Esophagus squamous epithelium (tissue), 5 donors: ENCODE measurements around the gene PGR. TPM values are rescaled to one million over a fixed set of nuclear protein-coding genes. Genes with fewer than 3 reads are reported as not detected.

Source experiments
- DNase-seq: peaks from one replicate; lab custom pipeline; 2025; lab: John Stamatoyannopoulos, UW
- H3K27ac ChIP-seq, 4 donors: fragments of 200-600 bp; sonication (generic); one replicate each; pipeline ENCODE4 v1.5.1; 2016 to 2019; ENCODE audit warnings: mild to moderate bottlenecking in 1 of 4
- H3K27me3 ChIP-seq, 4 donors: fragments of 200-600 bp; sonication (generic); 1 replicate in 3 of 4; 2 replicates in 1 of 4; pipeline versions ENCODE4 v1.5.1 to v1.6.0; 2017 to 2021; ENCODE audit warnings: antibody characterized with exemption in 1 of 4
- H3K36me3 ChIP-seq, 3 donors: fragments of 200-600 bp; sonication (generic); one replicate each; pipeline ENCODE4 v1.5.1; 2016 to 2019
- H3K4me1 ChIP-seq, 3 donors: fragments of 200-600 bp; sonication (generic); one replicate each; pipeline ENCODE4 v1.5.1; 2017 to 2019
- H3K4me3 ChIP-seq, 4 donors: fragments of 200-600 bp; sonication (generic); 1 replicate in 3 of 4; 2 replicates in 1 of 4; pipeline ENCODE4 v1.5.1; 2016 to 2019; ENCODE audit warnings: mild to moderate bottlenecking in 2 of 4, moderate library complexity in 1 of 4
- H3K9me3 ChIP-seq, 3 donors: fragments of 200-600 bp; sonication (generic); one replicate each; pipeline ENCODE4 v1.5.1; 2016 to 2019
- POLR2A ChIP-seq, 4 donors: fragments of 450-650 bp; IDR thresholded peaks; one replicate each; pipeline ENCODE4 v1.6.1; 2017; ENCODE audit warnings: antibody characterized with exemption in 4 of 4, mild to moderate bottlenecking in 4 of 4, moderate library complexity in 3 of 4
- WGBS, 2 donors: methylation state at CpG; one replicate each; pipeline ENCODE4 v1.1.5; 2018; 5-methylcytosine and 5-hydroxymethylcytosine counted together
- intact Hi-C: fragments of 100-400 bp; cut with DNase I; formaldehyde crosslinking; loops from one replicate; pipeline ENCODE4 v1.15.0; 2022
- total RNA-seq, 4 donors: library from RNA; depleted of rRNA; stranded (reverse); fragments of >200 nt; gene quantifications; one replicate each; pipeline ENCODE4 v1.1.0, GENCODE V29; 2016
- TF ChIP-seq, protein P1 (sequence below), 6 experiments: fragments of 450-650 bp in 4 of 6; fragments of 200-600 bp in 2 of 6; sonication (generic) in 2 of 6; IDR thresholded peaks; one replicate each; pipeline ENCODE4 v1.5.1; 2016 to 2019; ENCODE audit warnings: antibody characterized with exemption in 6 of 6, mild to moderate bottlenecking in 4 of 6, moderate library complexity in 4 of 6
- donor health status: DM: yes; HTN: yes; CAD: no.

The PGR gene
- total RNA-seq, 4 donors from 2014 or later, result under 0.01 to 1.3 (median 0.29) TPM

- no peak overlapping the region for H3K4me3 ChIP-seq
- no peaks in the 10 kb centered on the region for H3K36me3 ChIP-seq
- H3K9me3 ChIP-seq, result no peaks in the 10 kb centered on the region
- intact Hi-C loops, result no loop called here
- WGBS, 2 donors, result 33 to 64% methylated on average over 1 of the region's 1 CpG
- H3K27ac ChIP-seq, result no peak overlapping the region
- TF ChIP-seq, protein P1, sequence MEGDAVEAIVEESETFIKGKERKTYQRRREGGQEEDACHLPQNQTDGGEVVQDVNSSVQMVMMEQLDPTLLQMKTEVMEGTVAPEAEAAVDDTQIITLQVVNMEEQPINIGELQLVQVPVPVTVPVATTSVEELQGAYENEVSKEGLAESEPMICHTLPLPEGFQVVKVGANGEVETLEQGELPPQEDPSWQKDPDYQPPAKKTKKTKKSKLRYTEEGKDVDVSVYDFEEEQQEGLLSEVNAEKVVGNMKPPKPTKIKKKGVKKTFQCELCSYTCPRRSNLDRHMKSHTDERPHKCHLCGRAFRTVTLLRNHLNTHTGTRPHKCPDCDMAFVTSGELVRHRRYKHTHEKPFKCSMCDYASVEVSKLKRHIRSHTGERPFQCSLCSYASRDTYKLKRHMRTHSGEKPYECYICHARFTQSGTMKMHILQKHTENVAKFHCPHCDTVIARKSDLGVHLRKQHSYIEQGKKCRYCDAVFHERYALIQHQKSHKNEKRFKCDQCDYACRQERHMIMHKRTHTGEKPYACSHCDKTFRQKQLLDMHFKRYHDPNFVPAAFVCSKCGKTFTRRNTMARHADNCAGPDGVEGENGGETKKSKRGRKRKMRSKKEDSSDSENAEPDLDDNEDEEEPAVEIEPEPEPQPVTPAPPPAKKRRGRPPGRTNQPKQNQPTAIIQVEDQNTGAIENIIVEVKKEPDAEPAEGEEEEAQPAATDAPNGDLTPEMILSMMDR (IDR thresholded peaks at IDR 0.05), result no peak
- TF ChIP-seq POLR2A (IDR thresholded peaks at IDR 0.05), result no peak
- H3K27me3 ChIP-seq, result no peaks in the 10 kb centered on the region
- no peak for DNase-seq
- no peaks in the 10 kb centered on the region for H3K4me1 ChIP-seq
Observed at GRCh38 chr11:101138245-101138930, 8.8 kb upstream of the PGR start.

DNA sequence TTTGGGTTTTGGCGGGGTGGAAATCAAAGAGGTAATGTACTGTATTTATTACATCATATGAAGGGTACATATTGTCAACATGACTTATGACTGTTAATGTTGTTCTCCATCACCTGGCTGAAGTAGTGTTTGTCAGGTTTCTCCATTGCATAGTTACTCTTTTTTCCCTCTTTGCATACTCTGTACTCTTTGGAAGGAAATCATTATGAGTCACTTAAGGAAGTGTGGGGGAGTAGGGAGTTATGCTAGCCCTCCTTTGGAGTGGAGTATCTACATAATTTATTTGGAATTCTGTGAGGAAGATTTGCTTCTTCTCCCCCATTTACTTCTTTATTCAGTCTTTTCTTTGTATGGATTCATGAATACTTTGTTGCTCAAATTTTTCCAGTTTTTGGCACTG lies 3.6 kb upstream of the PGR start:
- no peaks in the 10 kb centered on the region for H3K9me3 ChIP-seq
- 50 to 67% methylated on average over 1 of the region's 1 CpG for WGBS, 2 donors
- no peak overlapping the region for H3K4me3 ChIP-seq
- no peaks in the 10 kb centered on the region for H3K36me3 ChIP-seq
- peaks cover 2 to 16% (median 6%) of the 10 kb centered on the region in 3 donors for H3K4me1 ChIP-seq
- intact Hi-C loops, result no loop called here
- no peak overlapping the region for H3K27ac ChIP-seq
- H3K27me3 ChIP-seq, result peaks cover 5 to 44% (median 9%) of the 10 kb centered on the region in 4 donors
- no peak for TF ChIP-seq POLR2A (IDR thresholded peaks at IDR 0.05)
- TF ChIP-seq, protein P1 (IDR thresholded peaks at IDR 0.05), result no peak
- DNase-seq, result no peak

GRCh38 chr11:101128571-101129202 lies 926 bp downstream of the PGR start:
- 0 to 11% methylated on average over 2 to 10 of the region's 38 CpGs for WGBS, 2 donors

GRCh38 chr11:101127699-101128570 lies 1.7 kb downstream of the PGR start:
- no CpG with 5 or more reads among the region's 93 CpGs for WGBS, 2 donors
- Histone ChIP-seq H3K4me3 (peak overlapping the region; percentile 32 to 70 (median 55)), H3K9me3 (no peaks in the 10 kb centered on the region), H3K4me1 (peaks cover 13 to 32% (median 14%) of the 10 kb centered on the region in 3 donors), H3K27me3 (peaks cover 9 to 85% (median 25%) of the 10 kb centered on the region in 4 donors), H3K36me3 (no peaks in the 10 kb centered on the region), H3K27ac (peak overlapping the region; percentile 10 to 79 (median 57))
- no peak for TF ChIP-seq POLR2A (IDR thresholded peaks at IDR 0.05)
- TF ChIP-seq, protein P1 (IDR thresholded peaks at IDR 0.05), result no peak
- intact Hi-C loops, result no loop called here
- no peak for DNase-seq

More at GRCh38 chr11:101128571-101129202, 926 bp downstream of the PGR start:
- no peak for DNase-seq
- H3K27ac ChIP-seq, result peak overlapping the region in 3 of 4 donors; percentile 45 to 79 (median 69)
- peaks cover 13 to 32% (median 14%) of the 10 kb centered on the region in 3 donors for H3K4me1 ChIP-seq
- no peaks in the 10 kb centered on the region for H3K36me3 ChIP-seq
- H3K9me3 ChIP-seq, result no peaks in the 10 kb centered on the region
- TF ChIP-seq, protein P1 (IDR thresholded peaks at IDR 0.05), result no peak
- no peak for TF ChIP-seq POLR2A (IDR thresholded peaks at IDR 0.05)
- peak overlapping the region; percentile 32 to 70 (median 55) for H3K4me3 ChIP-seq
- peaks cover 9 to 86% (median 25%) of the 10 kb centered on the region in 4 donors for H3K27me3 ChIP-seq
- intact Hi-C loops, result no loop called here
